HCT116 (cell line): ENCODE data around the gene ATP2A3. TPM values are rescaled to one million over a fixed set of nuclear protein-coding genes. Genes with fewer than 3 reads are reported as not detected.

Source experiments
- ATAC-seq: fragments of 200-7000 bp; cut with Tn5 transposase; 2 replicates; pipeline ENCODE4 v1.9.1; 2020; ENCODE audit warnings: mild to moderate bottlenecking, moderate library complexity
- BruUV-seq: library from RNA; stranded (reverse); fragments of 400-500 nt; replicated peaks from 2 replicates; lab custom pipeline; 2021; lab: Mats Ljungman, UMichigan
- CTCF ChIA-PET: fragments of 300-600 bp; sonication (Branson Sonifier 250); formaldehyde crosslinking; loops from one replicate; lab custom pipeline; 2021; ENCODE audit warnings: antibody characterized with exemption; lab: Charles Lee
- POLR2A ChIA-PET: fragments of 300-600, 350-600 bp; sonication (Branson Sonifier 250); formaldehyde crosslinking; loops from one replicate; lab custom pipeline; 2021; ENCODE audit warnings: antibody characterized with exemption; lab: Charles Lee
- RAD21 ChIA-PET, 2 experiments: fragments of 300-600 bp; sonication (Branson Sonifier 250); formaldehyde crosslinking; loops; one replicate each; lab custom pipeline; 2023; ENCODE audit warnings: low total read pairs in 2 of 2; ENCODE audit not compliant: uncharacterized antibody in 2 of 2, unreplicated experiment in 2 of 2, low non-redundant PET in 1 of 2; lab: Charles Lee
- DNase-seq: peaks from one replicate; pipeline ENCODE4 v3.0.0-alpha.2; 2010; ENCODE audit warnings: low read depth, low spot score
- H2AFZ ChIP-seq: fragments of 200-600 bp; shearing (Covaris generic), sonication (generic); 2 replicates; pipeline ENCODE4 v1.6.1; 2017; ENCODE audit warnings: low read depth, mixed run types, mixed read lengths, antibody characterized with exemption, low read length; ENCODE audit not compliant: poor library complexity, severe bottlenecking
- H3K27ac ChIP-seq: 2 replicates; pipeline ENCODE4 v1.5.1; 2012; ENCODE audit warnings: low read depth, low read length
- H3K27me3 ChIP-seq: fragments of 200-600 bp; sonication (generic); 2 replicates; pipeline ENCODE4 v1.6.1; 2016; ENCODE audit warnings: mixed run types, low read length, mixed read lengths; ENCODE audit not compliant: insufficient read depth
- H3K36me3 ChIP-seq, 2 experiments: fragments of 200-500 bp in 1 of 2; fragments of 200-600 bp in 1 of 2; sonication (Bioruptor generic) in 1 of 2; sonication (generic) in 1 of 2; 2 replicates each; pipeline versions ENCODE4 v1.5.1 to v1.6.1; 2014 to 2016; ENCODE audit warnings: low read length in 2 of 2, inconsistent platforms in 1 of 2, mixed read lengths in 1 of 2, mixed run types in 1 of 2; ENCODE audit not compliant: insufficient read depth in 2 of 2, control insufficient read depth in 1 of 2
- H3K4me1 ChIP-seq, 2 experiments: fragments of 200-600 bp in 1 of 2; sonication (generic) in 1 of 2; 2 replicates each; pipeline versions ENCODE4 v1.5.1 to v1.6.1; 2012 to 2017; ENCODE audit warnings: low read length in 2 of 2, inconsistent platforms in 1 of 2, mild to moderate bottlenecking in 1 of 2, mixed read lengths in 1 of 2, mixed run types in 1 of 2, moderate library complexity in 1 of 2; ENCODE audit not compliant: insufficient read depth in 2 of 2, control insufficient read depth in 1 of 2
- H3K4me2 ChIP-seq: fragments of 200-600 bp; sonication (generic); 2 replicates; pipeline ENCODE4 v1.6.1; 2017; ENCODE audit warnings: mixed run types, low read length, mixed read lengths
- H3K4me3 ChIP-seq, 2 experiments: fragments of 200-600 bp in 1 of 2; sonication (generic) in 1 of 2; replicated peaks in 1 of 2; 2 replicates each; pipeline ENCODE4 v1.5.1; 2011 to 2016; ENCODE audit warnings: low read length in 2 of 2, control low read depth in 1 of 2, low read depth in 1 of 2, mild to moderate bottlenecking in 1 of 2, mixed read lengths in 1 of 2, mixed run types in 1 of 2
- H3K79me2 ChIP-seq: fragments of 200-600 bp; sonication (generic); 2 replicates; pipeline ENCODE4 v1.6.1; 2017; ENCODE audit warnings: mild to moderate bottlenecking, mixed run types, low read length, moderate library complexity, mixed read lengths; ENCODE audit not compliant: insufficient read depth
- H3K9ac ChIP-seq: fragments of 200-600 bp; sonication (generic); 2 replicates; pipeline ENCODE4 v1.6.1; 2016; ENCODE audit warnings: low read length, mixed read lengths
- H3K9me2 ChIP-seq: fragments of 200-600 bp; sonication (generic), shearing (Covaris generic); 2 replicates; pipeline ENCODE4 v1.6.1; 2017; ENCODE audit warnings: mixed run types, mild to moderate bottlenecking, moderate library complexity; ENCODE audit not compliant: insufficient read depth
- H3K9me3 ChIP-seq, 2 experiments: fragments of 200-500 bp in 1 of 2; fragments of 200-600 bp in 1 of 2; sonication (Bioruptor generic) in 1 of 2; sonication (generic) in 1 of 2; 2 replicates each; pipeline ENCODE4 v1.6.1; 2014 to 2017; ENCODE audit warnings: low read length in 2 of 2, mixed read lengths in 2 of 2, inconsistent platforms in 1 of 2, low read depth in 1 of 2, mild to moderate bottlenecking in 1 of 2, mixed run types in 1 of 2, moderate library complexity in 1 of 2; ENCODE audit not compliant: control insufficient read depth in 1 of 2, insufficient read depth in 1 of 2
- H4K20me1 ChIP-seq: fragments of 200-600 bp; sonication (generic), shearing (Covaris generic); 2 replicates; pipeline ENCODE4 v1.6.1; 2017; ENCODE audit warnings: mixed run types, mild to moderate bottlenecking, moderate library complexity; ENCODE audit not compliant: insufficient read depth
- CBX3 ChIP-seq: IDR thresholded peaks from 2 replicates; pipeline ENCODE4 v1.6.1; 2012; ENCODE audit warnings: low read depth
- CEBPB ChIP-seq: IDR thresholded peaks from 2 replicates; pipeline ENCODE4 v1.6.1; 2012; ENCODE audit warnings: low read depth
- EZH2 ChIP-seq: fragments of 200-600 bp; sonication (generic); IDR thresholded peaks from 2 replicates; pipeline ENCODE4 v1.6.1; 2017; ENCODE audit warnings: antibody characterized with exemption, mixed run types
- POLR2A ChIP-seq: IDR thresholded peaks from 2 replicates; pipeline ENCODE4 v1.7.0; 2011; ENCODE audit warnings: borderline replicate concordance; ENCODE audit not compliant: insufficient read depth, insufficient read length; ENCODE audit errors: extremely low read depth
- POLR2AphosphoS5 ChIP-seq: IDR thresholded peaks from 2 replicates; pipeline ENCODE4 v1.6.1; 2011; ENCODE audit warnings: mild to moderate bottlenecking, low read depth, low read length, moderate library complexity
- RAD21 ChIP-seq: IDR thresholded peaks from 2 replicates; pipeline ENCODE4 v1.6.1; 2012; ENCODE audit warnings: low read depth, mild to moderate bottlenecking
- SIN3A ChIP-seq: IDR thresholded peaks from 2 replicates; pipeline ENCODE4 v1.6.1; 2012; ENCODE audit warnings: low read depth
- TCF7L2 ChIP-seq: IDR thresholded peaks from 2 replicates; pipeline ENCODE4 v1.7.0; 2011; ENCODE audit warnings: borderline replicate concordance, inconsistent platforms; ENCODE audit not compliant: insufficient read depth, insufficient read length; ENCODE audit errors: extremely low read depth
- YY1 ChIP-seq: IDR thresholded peaks from 2 replicates; pipeline ENCODE4 v1.6.1; 2011; ENCODE audit warnings: low read length, low read depth, moderate library complexity, mild to moderate bottlenecking; ENCODE audit not compliant: insufficient replicate concordance; ENCODE audit errors: extremely low read depth
- ZFX ChIP-seq: fragments of 450-650 bp; IDR thresholded peaks from 2 replicates; pipeline ENCODE4 v1.6.1; 2017
- ZNF274 ChIP-seq: fragments of 200-500 bp; sonication (Bioruptor generic); IDR thresholded peaks from 2 replicates; pipeline ENCODE4 v1.6.1; 2014; ENCODE audit warnings: mild to moderate bottlenecking, low read depth, low read length, inconsistent platforms
- intact Hi-C: fragments of 100-400 bp; cut with micrococcal nuclease; formaldehyde crosslinking; loops from 2 replicates; pipeline ENCODE4 v1.10.0; 2022
- total RNA-seq: library from RNA; stranded (reverse); gene quantifications from one replicate; pipeline ENCODE4 v1.2.1, GENCODE V29; 2021; ENCODE audit not compliant: unreplicated experiment
- TF ChIP-seq, protein P1 (sequence below): IDR thresholded peaks from 2 replicates; pipeline ENCODE4 v1.6.1; 2012
- TF ChIP-seq, protein P2 (sequence below): IDR thresholded peaks from 2 replicates; pipeline ENCODE4 v1.6.1; 2011; ENCODE audit warnings: mild to moderate bottlenecking, low read length, moderate library complexity; ENCODE audit not compliant: insufficient replicate concordance; ENCODE audit errors: extremely low read depth

ATP2A3 gene
- total RNA-seq, 1 experiment from 2014 or later, result 23.1 TPM

DNA sequence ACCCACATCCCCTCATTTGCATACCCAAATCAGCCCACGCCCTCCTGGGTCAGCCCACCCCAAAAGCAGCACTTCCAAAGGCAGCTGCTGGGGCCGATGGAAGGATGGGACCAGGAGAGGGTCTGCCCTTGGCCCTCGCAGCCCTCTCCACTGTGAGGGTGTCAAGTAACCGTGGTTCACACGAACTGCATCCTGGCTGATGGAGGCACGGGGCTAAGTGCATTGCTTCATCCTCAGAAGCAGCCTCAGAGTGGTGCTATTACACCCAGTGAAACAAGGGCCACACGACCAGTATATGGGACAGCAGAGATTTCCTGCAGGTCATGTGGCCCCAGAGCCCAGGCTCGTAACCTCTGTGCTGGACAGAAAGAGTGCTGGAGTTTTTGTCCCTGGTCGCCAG lies 13.2 kb upstream of the ATP2A3 start:
- Histone ChIP-seq H4K20me1 (no peaks in the 10 kb centered on the region), H3K79me2 (no peaks in the 10 kb centered on the region), H3K9me2 (no peaks in the 10 kb centered on the region), H3K4me2 (no peak overlapping the region), H3K36me3 (no peaks in the 10 kb centered on the region), H3K4me3 (no peak overlapping the region), H3K4me1 (0 out of 4 replicates have a peak, but pooled peaks cover 0 to 6% of the 10 kb centered on the region in 2 experiments), H2AFZ (no peak overlapping the region), H3K27me3 (no peaks in the 10 kb centered on the region), H3K27ac (no peak overlapping the region), H3K9me3 (0 out of 4 replicates have a peak, but pooled peaks cover 0 to 3% of the 10 kb centered on the region in 2 experiments), H3K9ac (no peak overlapping the region)
- intact Hi-C loops, result no loop called here
- TF ChIP-seq YY1 (no peak), CBX3 (no peak), CEBPB (no peak), EZH2 (no peak), ZFX (no peak), POLR2AphosphoS5 (no peak), ZNF274 (no peak), POLR2A (no peak), SIN3A (no peak), TCF7L2 (no peak), RAD21 (no peak)
- TF ChIP-seq, protein P1, sequence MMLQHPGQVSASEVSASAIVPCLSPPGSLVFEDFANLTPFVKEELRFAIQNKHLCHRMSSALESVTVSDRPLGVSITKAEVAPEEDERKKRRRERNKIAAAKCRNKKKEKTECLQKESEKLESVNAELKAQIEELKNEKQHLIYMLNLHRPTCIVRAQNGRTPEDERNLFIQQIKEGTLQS, result no peak
- TF ChIP-seq, protein P2, sequence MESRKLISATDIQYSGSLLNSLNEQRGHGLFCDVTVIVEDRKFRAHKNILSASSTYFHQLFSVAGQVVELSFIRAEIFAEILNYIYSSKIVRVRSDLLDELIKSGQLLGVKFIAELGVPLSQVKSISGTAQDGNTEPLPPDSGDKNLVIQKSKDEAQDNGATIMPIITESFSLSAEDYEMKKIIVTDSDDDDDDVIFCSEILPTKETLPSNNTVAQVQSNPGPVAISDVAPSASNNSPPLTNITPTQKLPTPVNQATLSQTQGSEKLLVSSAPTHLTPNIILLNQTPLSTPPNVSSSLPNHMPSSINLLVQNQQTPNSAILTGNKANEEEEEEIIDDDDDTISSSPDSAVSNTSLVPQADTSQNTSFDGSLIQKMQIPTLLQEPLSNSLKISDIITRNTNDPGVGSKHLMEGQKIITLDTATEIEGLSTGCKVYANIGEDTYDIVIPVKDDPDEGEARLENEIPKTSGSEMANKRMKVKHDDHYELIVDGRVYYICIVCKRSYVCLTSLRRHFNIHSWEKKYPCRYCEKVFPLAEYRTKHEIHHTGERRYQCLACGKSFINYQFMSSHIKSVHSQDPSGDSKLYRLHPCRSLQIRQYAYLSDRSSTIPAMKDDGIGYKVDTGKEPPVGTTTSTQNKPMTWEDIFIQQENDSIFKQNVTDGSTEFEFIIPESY, result no peak
- POLR2A ChIA-PET, result no interaction called here
- RAD21 ChIA-PET, result no interaction called here
- ATAC-seq (no peak), DNase-seq (no peak)
- CTCF ChIA-PET, result no interaction called here
- no TSS peak for BruUV-seq
